ENCODE data around the gene DENND1A.

- TF ChIP-seq CTCF (IDR thresholded peaks at IDR 0.05) (no peak), EP300 (IDR thresholded peaks at IDR 0.05) (no peak)
Measured at GRCh38 chr9:123678878-123679329, 251.0 kb downstream of the DENND1A start.
